HEK293 (cell line): Measurements from ENCODE around the gene PODXL2.

ENCODE experiments used
- CTCF ChIP-seq: fragments of 450-650 bp; formaldehyde crosslinking; IDR thresholded peaks from 2 replicates; pipeline ENCODE4 v1.5.1; 2016; ENCODE audit warnings: missing biosample characterization, missing genetic modification characterization
- SP2 ChIP-seq: fragments of 450-650 bp; formaldehyde crosslinking; IDR thresholded peaks from 2 replicates; pipeline ENCODE4 v1.5.1; 2016; ENCODE audit warnings: missing biosample characterization, missing genetic modification characterization
- TSHZ1 ChIP-seq: fragments of 450-650 bp; formaldehyde crosslinking; IDR thresholded peaks from 2 replicates; pipeline ENCODE4 v1.5.1; 2016; ENCODE audit warnings: missing biosample characterization, missing genetic modification characterization, borderline replicate concordance
- YY1 ChIP-seq: fragments of 450-650 bp; formaldehyde crosslinking; IDR thresholded peaks from 2 replicates; pipeline ENCODE4 v1.5.1; 2018; ENCODE audit warnings: missing biosample characterization, missing genetic modification characterization
- ZNF404 ChIP-seq: fragments of 450-650 bp; formaldehyde crosslinking; IDR thresholded peaks from 2 replicates; pipeline ENCODE4 v1.5.1; 2017; ENCODE audit warnings: missing biosample characterization, missing genetic modification characterization
- ZSCAN16 ChIP-seq: fragments of 450-650 bp; formaldehyde crosslinking; IDR thresholded peaks from 2 replicates; pipeline ENCODE4 v1.5.1; 2016; ENCODE audit warnings: missing biosample characterization, missing genetic modification characterization
- TF ChIP-seq, protein P1 (sequence below): fragments of 450-650 bp; formaldehyde crosslinking; IDR thresholded peaks from 2 replicates; pipeline ENCODE4 v1.5.1; 2016; ENCODE audit warnings: missing biosample characterization, missing genetic modification characterization

DNA sequence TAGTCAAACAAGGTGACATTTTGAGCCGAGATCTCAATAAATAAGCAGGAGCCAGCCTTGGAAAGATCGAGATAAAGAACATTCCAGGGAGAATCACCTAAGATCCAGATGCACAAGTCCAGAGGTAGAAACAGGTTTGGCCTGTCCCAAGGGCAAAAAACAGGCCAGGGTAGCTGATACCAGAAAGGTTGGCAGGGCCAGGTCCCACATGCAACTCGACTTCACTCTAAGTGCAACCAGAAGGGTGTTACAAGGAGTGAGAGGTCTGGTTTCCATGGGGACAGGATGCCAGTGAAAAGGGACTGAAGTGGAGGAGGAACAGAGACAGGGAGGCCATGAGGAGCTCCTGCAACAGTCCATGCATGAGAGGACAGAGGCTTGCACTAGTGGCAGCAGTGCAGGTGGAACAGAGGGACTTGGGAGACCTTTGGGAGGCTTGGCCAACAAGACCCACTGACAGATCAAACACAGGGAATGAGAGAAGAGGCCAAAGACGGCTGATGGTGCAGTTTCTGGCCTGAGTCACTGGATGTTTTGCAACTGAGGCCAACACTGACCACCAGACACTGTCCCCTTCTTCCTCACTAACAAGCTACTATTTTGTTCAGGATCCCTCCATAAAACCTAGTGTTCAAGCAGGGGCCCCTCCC is 43.7 kb upstream of the PODXL2 start:
- TF ChIP-seq, protein P1, sequence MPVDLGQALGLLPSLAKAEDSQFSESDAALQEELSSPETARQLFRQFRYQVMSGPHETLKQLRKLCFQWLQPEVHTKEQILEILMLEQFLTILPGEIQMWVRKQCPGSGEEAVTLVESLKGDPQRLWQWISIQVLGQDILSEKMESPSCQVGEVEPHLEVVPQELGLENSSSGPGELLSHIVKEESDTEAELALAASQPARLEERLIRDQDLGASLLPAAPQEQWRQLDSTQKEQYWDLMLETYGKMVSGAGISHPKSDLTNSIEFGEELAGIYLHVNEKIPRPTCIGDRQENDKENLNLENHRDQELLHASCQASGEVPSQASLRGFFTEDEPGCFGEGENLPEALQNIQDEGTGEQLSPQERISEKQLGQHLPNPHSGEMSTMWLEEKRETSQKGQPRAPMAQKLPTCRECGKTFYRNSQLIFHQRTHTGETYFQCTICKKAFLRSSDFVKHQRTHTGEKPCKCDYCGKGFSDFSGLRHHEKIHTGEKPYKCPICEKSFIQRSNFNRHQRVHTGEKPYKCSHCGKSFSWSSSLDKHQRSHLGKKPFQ: no peak
- TF ChIP-seq TSHZ1 (tag by site-specific recombination): no peak
- TF ChIP-seq CTCF (tag by site-specific recombination): no peak
- TF ChIP-seq YY1 (tag by site-specific recombination): no peak
- no peak for TF ChIP-seq ZNF404 (tag by site-specific recombination)
- no peak for TF ChIP-seq ZSCAN16 (tag by site-specific recombination)
- no peak for TF ChIP-seq SP2
